GM12878 (cell line): ENCODE data around the gene SSBP2. TPM values are rescaled to one million over a fixed set of nuclear protein-coding genes. Genes with fewer than 3 reads are reported as not detected.

Experiments
- ATAC-seq: fragments of 200-7000 bp; cut with Tn5 transposase; 3 replicates; pipeline ENCODE4 v1.9.1; 2020; ENCODE audit warnings: mild to moderate bottlenecking, moderate library complexity
- BruUV-seq: library from RNA; stranded (reverse); fragments of 400-500 nt; replicated peaks from 2 replicates; lab custom pipeline; 2021; lab: Mats Ljungman, UMichigan
- CTCF ChIA-PET: fragments of 300-600 bp; sonication (Branson Sonifier 250); formaldehyde crosslinking; extraction: SDS; loops from one replicate; lab custom pipeline; 2021; ENCODE audit warnings: inconsistent platforms; lab: Yijun Ruan, JAX
- POLR2A ChIA-PET: fragments of 350-600 bp; formaldehyde crosslinking; extraction: SDS; loops from one replicate; lab custom pipeline; 2021; ENCODE audit warnings: inconsistent platforms; lab: Charles Lee
- RAD21 ChIA-PET: fragments of 300-600 bp; sonication (Branson Sonifier 250); formaldehyde crosslinking; loops from one replicate; lab custom pipeline; 2023; ENCODE audit warnings: antibody characterized with exemption; ENCODE audit not compliant: unreplicated experiment; lab: Charles Lee
- SMC1A ChIA-PET: fragments of 300-600 bp; sonication (Branson Sonifier 250); formaldehyde crosslinking; loops from one replicate; lab custom pipeline; 2023; ENCODE audit not compliant: unreplicated experiment, uncharacterized antibody; lab: Charles Lee
- DNase-seq: peaks from one replicate; pipeline ENCODE4 v3.0.0-alpha.2; 2011; ENCODE audit warnings: low read depth, low spot score
- FAIRE-seq: peaks from 3 replicates; lab custom pipeline; 2011; peaks lifted over from hg19 to GRCh38; lab: Jason Lieb, UNC
- H2AFZ ChIP-seq: 2 replicates; pipeline ENCODE4 v1.6.0; 2011; ENCODE audit warnings: low read depth, low read length, control low read depth; ENCODE audit not compliant: control insufficient read depth
- H3K27ac ChIP-seq: 2 replicates; pipeline ENCODE4 v1.5.1; 2011; ENCODE audit warnings: control low read depth; ENCODE audit not compliant: control insufficient read depth, insufficient read depth
- H3K27me3 ChIP-seq, 2 experiments: replicated peaks in 1 of 2; 2 replicates each; pipeline versions ENCODE4 v1.6.0 to v1.6.1; 2011; ENCODE audit warnings: low read length in 1 of 2; ENCODE audit not compliant: control insufficient read depth in 2 of 2, insufficient read depth in 2 of 2
- H3K36me3 ChIP-seq, 2 experiments: 2 replicates each; pipeline ENCODE4 v1.5.1; 2011; ENCODE audit warnings: low read length in 1 of 2; ENCODE audit not compliant: control insufficient read depth in 2 of 2, insufficient read depth in 2 of 2
- H3K4me1 ChIP-seq: 2 replicates; pipeline ENCODE4 v1.6.1; 2011; ENCODE audit warnings: mild to moderate bottlenecking, low read length, moderate library complexity, mixed read lengths; ENCODE audit not compliant: control insufficient read depth, insufficient read depth
- H3K4me2 ChIP-seq: 2 replicates; pipeline ENCODE4 v1.6.0; 2011; ENCODE audit warnings: control low read depth; ENCODE audit not compliant: control insufficient read depth, insufficient read depth
- H3K4me3 ChIP-seq: fragments of 200-600 bp; sonication (generic); 2 replicates; pipeline ENCODE4 v1.5.1; 2016
- H3K79me2 ChIP-seq: 2 replicates; pipeline ENCODE4 v1.6.0; 2011; ENCODE audit warnings: low read length; ENCODE audit not compliant: control insufficient read depth, insufficient read depth
- H3K9ac ChIP-seq: 2 replicates; pipeline ENCODE4 v1.8.0; 2011; ENCODE audit warnings: low read length, control low read depth, mixed read lengths; ENCODE audit not compliant: control insufficient read depth, insufficient read depth
- H3K9me3 ChIP-seq: replicated peaks from 3 replicates; pipeline ENCODE4 v1.5.1; 2011; ENCODE audit warnings: mild to moderate bottlenecking, low read length; ENCODE audit not compliant: control insufficient read depth, insufficient read depth
- H4K20me1 ChIP-seq: 2 replicates; pipeline ENCODE4 v1.6.0; 2011; ENCODE audit not compliant: control insufficient read depth, insufficient read depth
- E4F1 ChIP-seq: fragments of 450-650 bp; IDR thresholded peaks from 2 replicates; pipeline ENCODE4 v1.6.1; 2018; ENCODE audit warnings: borderline replicate concordance, mild to moderate bottlenecking; ENCODE audit not compliant: partially characterized antibody
- ETV6 ChIP-seq, 2 experiments: fragments of 450-650 bp in 1 of 2; IDR thresholded peaks in 1 of 2; conservative IDR thresholded peaks in 1 of 2; 2 replicates each; pipeline ENCODE4 v1.6.1; 2014; ENCODE audit warnings: antibody characterized with exemption in 1 of 2, borderline replicate concordance in 1 of 2, low read depth in 1 of 2, mild to moderate bottlenecking in 1 of 2, moderate library complexity in 1 of 2
- FOXK2 ChIP-seq: fragments of 450-650 bp; IDR thresholded peaks from 2 replicates; pipeline ENCODE4 v1.6.1; 2017; ENCODE audit warnings: mild to moderate bottlenecking, moderate library complexity
- FOXM1 ChIP-seq: IDR thresholded peaks from 2 replicates; pipeline ENCODE4 v1.6.1; 2012; ENCODE audit warnings: low read depth, mild to moderate bottlenecking, inconsistent platforms, low read length, moderate library complexity
- HCFC1 ChIP-seq: fragments of 150-350 bp; IDR thresholded peaks from 2 replicates; pipeline ENCODE4 v1.6.1; 2014; ENCODE audit warnings: low read length
- HDAC2 ChIP-seq: fragments of 200-600 bp; sonication (generic); IDR thresholded peaks from 2 replicates; pipeline ENCODE4 v1.6.1; 2017
- HSF1 ChIP-seq: fragments of 150-350 bp; IDR thresholded peaks from 2 replicates; pipeline ENCODE4 v1.6.1; 2014; ENCODE audit warnings: mild to moderate bottlenecking, low read depth, low read length
- JUNB ChIP-seq: IDR thresholded peaks from 2 replicates; pipeline ENCODE4 v1.6.1; 2016; ENCODE audit warnings: antibody characterized with exemption, mild to moderate bottlenecking
- MTA3 ChIP-seq: IDR thresholded peaks from 2 replicates; pipeline ENCODE4 v1.6.1; 2012; ENCODE audit warnings: low read length, inconsistent platforms, borderline replicate concordance
- PKNOX1 ChIP-seq: fragments of 450-650 bp; IDR thresholded peaks from 2 replicates; pipeline ENCODE4 v1.6.1; 2016; ENCODE audit warnings: mild to moderate bottlenecking
- RELB ChIP-seq: fragments of 450-650 bp; IDR thresholded peaks from 2 replicates; pipeline ENCODE4 v1.6.1; 2017; ENCODE audit warnings: low read depth, mild to moderate bottlenecking, moderate library complexity
- SMAD5 ChIP-seq: IDR thresholded peaks from 2 replicates; pipeline ENCODE4 v1.6.1; 2016; ENCODE audit warnings: antibody characterized with exemption, low read depth
- SREBF1 ChIP-seq: IDR thresholded peaks from 2 replicates; pipeline ENCODE4 v1.6.1; 2012; ENCODE audit warnings: mild to moderate bottlenecking, low read length
- SRF ChIP-seq, 2 experiments: IDR thresholded peaks; 2 replicates each; pipeline ENCODE4 v1.6.1; 2011; ENCODE audit warnings: low read depth in 2 of 2, low read length in 2 of 2, mild to moderate bottlenecking in 1 of 2, moderate library complexity in 1 of 2
- STAT3 ChIP-seq: IDR thresholded peaks from 2 replicates; pipeline ENCODE4 v1.6.1; 2011; ENCODE audit warnings: low read depth, low read length, improper control_type of control experiment
- ZBED1 ChIP-seq: IDR thresholded peaks from 2 replicates; pipeline ENCODE4 v1.6.1; 2016; ENCODE audit warnings: borderline replicate concordance
- ZNF274 ChIP-seq: IDR thresholded peaks from one replicate; pipeline ENCODE4 v1.8.0; 2011; ENCODE audit not compliant: insufficient read length, insufficient read depth
- ZNF384 ChIP-seq: IDR thresholded peaks from 2 replicates; pipeline ENCODE4 v1.6.1; 2012; ENCODE audit warnings: low read depth, mild to moderate bottlenecking, low read length, improper control_type of control experiment, borderline replicate concordance
- WGBS: methylation state at CpG from one replicate; pipeline ENCODE4 v1.1.6; 2016; ENCODE audit warnings: low lambda C conversion rate; ENCODE audit not compliant: insufficient replicate concordance, insufficient coverage; ENCODE audit errors: missing lambda C conversion rate; 5-methylcytosine and 5-hydroxymethylcytosine counted together
- in situ Hi-C: fragments of 300-500 bp; cut with MboI; formaldehyde crosslinking; loops from 9 replicates; pipeline ENCODE4 v1.14.3; 2018; ENCODE audit warnings: mixed read lengths
- intact Hi-C: fragments of 100-400 bp; cut with micrococcal nuclease; formaldehyde crosslinking; loops from one replicate; pipeline ENCODE4 v1.14.2; 2022; ENCODE audit not compliant: unreplicated experiment
- polyA plus RNA-seq, 11 experiments: library from polyadenylated mRNA; depleted of rRNA in 4 of 11; unstranded in 6 of 11; stranded (reverse) in 5 of 11; fragments of >200 nt; fragmentation: Nextera tagmentation in 4 of 11; fragmentation: Illumina TruSeq in 1 of 11; extraction: Ambion mirVana in 4 of 11; extraction: Trizol in 1 of 11; gene quantifications; 1 replicate in 1 of 11; 2 replicates in 10 of 11; pipeline versions ENCODE4 v1.2.1 to v1.2.3, GENCODE V29; 2011 to 2016; ENCODE audit warnings: inconsistent platforms in 2 of 11, missing spikeins in 2 of 11, low read depth in 1 of 11
- total RNA-seq, 4 experiments: library from RNA; depleted of rRNA in 3 of 4; stranded (reverse); fragments of >200 nt in 3 of 4; fragmentation: Illumina TruSeq in 1 of 4; extraction: Trizol in 1 of 4; gene quantifications; 2 replicates each; pipeline versions ENCODE4 v1.2.1 to v1.2.3, GENCODE V29; 2013 to 2021

The SSBP2 gene
- total and polyA plus RNA-seq, 10 of the 15 experiments (the other 5 are each of a cell fraction or from before 2014, with no cell fraction given), result 52.2 to 132 (median 110) TPM

- ChIA-PET CTCF (no interaction called here), POLR2A (interaction anchor here (0.6 kb wide), 1 partner anchor 243 kb away, joined by 3 read pairs; no protein-coding TSS in a partner anchor)
Observed at GRCh38 chr5:81608976-81609375, 141.9 kb downstream of the SSBP2 start.

More at GRCh38 chr5:81608976-81609375, 141.9 kb downstream of the SSBP2 start:
- FAIRE-seq (no peak), ATAC-seq (no peak), DNase-seq (no peak)
- ChIA-PET RAD21 (no interaction called here), SMC1A (interaction anchor here (0.7 to 1.1 kb wide), 3 partner anchors 18 to 132 kb away, joined by 3 read pairs; no protein-coding TSS in a partner anchor)
- peaks cover 7% of the 10 kb centered on the region for H3K9me3 ChIP-seq
- no peaks in the 10 kb centered on the region for H3K79me2 ChIP-seq
- no peak overlapping the region for H2AFZ ChIP-seq
- in situ Hi-C loops, result no loop called here
- no peaks in the 10 kb centered on the region for H3K27me3 ChIP-seq
- no peak overlapping the region for H3K4me2 ChIP-seq
- no peaks in the 10 kb centered on the region for H3K4me1 ChIP-seq
- H3K4me3 ChIP-seq, result no peak overlapping the region
- intact Hi-C loops, result no loop called here
- TF ChIP-seq ZNF384, result no peak
- TF ChIP-seq PKNOX1, result no peak
- no peak for TF ChIP-seq SREBF1
- no peak for TF ChIP-seq SMAD5
- no peak for TF ChIP-seq JUNB
- TF ChIP-seq ETV6 (conservative IDR thresholded peaks at IDR 0.05 in 1 of 2, IDR thresholded peaks at IDR 0.05 in 1 of 2; ENCODE audit: borderline replicate concordance in 1 of 2, low read depth in 1 of 2), result no peak
- no peak for TF ChIP-seq FOXK2
- TF ChIP-seq STAT3, result no peak
- no peak for TF ChIP-seq HDAC2
- no peak for TF ChIP-seq HCFC1
- no peak for TF ChIP-seq ZNF274
- TF ChIP-seq MTA3, result no peak
- no peak for TF ChIP-seq SRF (IDR thresholded peaks at IDR 0.05; ENCODE audit: low read depth in 2 of 2, low read length in 2 of 2)
- no peak for TF ChIP-seq FOXM1
- TF ChIP-seq ZBED1, result no peak
- no peak for TF ChIP-seq HSF1
- TF ChIP-seq RELB, result no peak
- TF ChIP-seq E4F1, result no peak
- peaks cover 2 to 12% of the 10 kb centered on the region in 2 experiments; a peak in 3 of 4 replicates for H3K36me3 ChIP-seq
- H3K27ac ChIP-seq, result no peak overlapping the region
- no TSS peak for BruUV-seq
- WGBS, result 93% methylated on average over 1 of the region's 1 CpG
- no peaks in the 10 kb centered on the region for H4K20me1 ChIP-seq
- no peak overlapping the region for H3K9ac ChIP-seq
